Ectodermal cell (in vitro differentiated cells): Measurements from ENCODE around the gene ZBTB47.

ENCODE experiments used
- H3K27ac ChIP-seq: 2 replicates; pipeline ENCODE4 v1.7.0; 2013; ENCODE audit warnings: mild to moderate bottlenecking, low read depth, low read length; ENCODE audit not compliant: insufficient read depth, poor library complexity, severe bottlenecking
- H3K27me3 ChIP-seq: 2 replicates; pipeline ENCODE4 v1.7.0; 2013; ENCODE audit warnings: mild to moderate bottlenecking, low read length; ENCODE audit not compliant: insufficient read depth, control insufficient read depth, poor library complexity, severe bottlenecking
- H3K36me3 ChIP-seq: one replicate; pipeline ENCODE4 v1.7.0; 2013; ENCODE audit warnings: low read length; ENCODE audit not compliant: control insufficient read depth, insufficient read depth
- H3K4me1 ChIP-seq: one replicate; pipeline ENCODE4 v1.7.0; 2013; ENCODE audit warnings: low read length; ENCODE audit not compliant: control insufficient read depth, insufficient read depth
- H3K4me3 ChIP-seq: 2 replicates; pipeline ENCODE4 v1.7.0; 2013; ENCODE audit warnings: low read depth, low read length, control low read depth; ENCODE audit not compliant: insufficient read depth
- H3K9me3 ChIP-seq: 2 replicates; pipeline ENCODE4 v1.7.0; 2013; ENCODE audit warnings: mild to moderate bottlenecking, low read length, moderate library complexity; ENCODE audit not compliant: control insufficient read depth
- WGBS, 2 experiments: methylation state at CpG; one replicate each; pipeline ENCODE4 v1.1.7; 2013; ENCODE audit warnings: missing lambda C conversion rate in 2 of 2; 5-methylcytosine and 5-hydroxymethylcytosine counted together

The ZBTB47 gene

DNA sequence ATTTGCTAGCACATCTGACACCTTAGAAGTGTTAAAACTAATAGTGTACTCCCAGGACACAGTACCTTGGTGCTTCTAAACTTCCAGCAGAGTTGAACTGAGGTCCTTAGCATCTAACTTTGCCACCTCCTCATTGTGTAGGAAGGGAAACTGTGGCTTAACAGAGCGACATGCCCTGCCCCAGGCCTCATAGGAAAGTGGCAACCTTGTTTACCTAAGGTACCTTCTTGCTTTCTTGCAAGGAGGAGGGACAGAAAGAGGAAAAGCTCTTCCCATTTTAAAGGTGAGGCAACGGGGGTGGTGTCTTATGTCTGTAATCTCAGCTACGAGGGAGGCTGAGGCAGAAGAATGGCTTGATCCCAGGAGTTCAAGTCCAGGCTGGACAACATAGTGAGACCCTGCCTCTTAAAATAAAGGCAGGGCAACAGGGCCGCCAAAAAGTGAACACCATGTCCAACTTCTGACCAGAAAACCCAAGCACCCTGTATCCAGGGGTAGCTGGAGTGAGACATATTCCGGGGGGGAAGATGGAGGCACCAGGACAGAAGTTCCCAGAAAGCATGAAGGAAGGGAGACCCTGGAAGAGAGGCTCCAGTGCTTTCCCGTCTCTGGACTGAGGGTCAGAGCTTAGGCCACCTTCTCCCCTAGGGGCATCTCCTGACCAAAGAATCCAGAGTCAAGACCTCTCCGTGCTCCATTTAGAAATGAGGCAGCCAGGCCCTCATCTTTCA is 31.3 kb downstream of the ZBTB47 start:
- no peak overlapping the region for H3K27ac ChIP-seq
- no peaks in the 10 kb centered on the region for H3K36me3 ChIP-seq
- no peaks in the 10 kb centered on the region for H3K27me3 ChIP-seq
- no peak overlapping the region for H3K4me3 ChIP-seq
- H3K9me3 ChIP-seq, result no peaks in the 10 kb centered on the region
- H3K4me1 ChIP-seq, result peaks cover 6% of the 10 kb centered on the region
- WGBS, 2 experiments, result 92 to 94% methylated on average over 7 of the region's 7 CpGs

DNA sequence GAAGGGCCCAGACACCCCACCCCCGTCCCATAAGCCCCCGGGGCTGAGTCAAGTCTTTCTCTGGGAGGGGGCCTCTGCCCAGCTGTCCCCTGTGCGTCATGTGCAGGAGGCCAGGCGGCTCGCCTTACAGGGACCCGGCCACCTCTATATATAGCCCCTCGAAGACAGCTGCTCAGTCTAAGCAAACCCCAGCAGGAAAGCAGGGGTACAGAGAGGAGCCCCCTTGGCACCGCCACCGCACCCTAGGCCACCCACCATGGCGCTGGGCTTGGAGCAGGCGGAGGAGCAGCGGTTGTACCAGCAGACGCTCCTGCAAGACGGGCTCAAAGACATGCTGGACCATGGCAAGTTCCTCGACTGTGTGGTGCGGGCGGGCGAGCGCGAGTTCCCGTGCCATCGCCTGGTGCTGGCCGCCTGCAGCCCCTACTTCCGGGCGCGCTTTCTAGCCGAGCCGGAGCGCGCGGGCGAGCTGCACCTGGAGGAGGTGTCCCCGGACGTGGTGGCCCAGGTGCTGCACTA is 31.9 kb downstream of the ZBTB47 start, which contains the start of gene KLHL40:
Gene KLHL40, plus strand, starts transcription at position 175 of the 519 bp plus-strand sequence. Its CDS starts 82 bp downstream, at position 257.
- Histone ChIP-seq H3K27me3 (no peaks in the 10 kb centered on the region), H3K4me1 (peaks cover 8% of the 10 kb centered on the region), H3K36me3 (no peaks in the 10 kb centered on the region), H3K9me3 (no peaks in the 10 kb centered on the region), H3K4me3 (no peak within 1 kb of the TSS), H3K27ac (no peak within 1 kb of the TSS)
- WGBS, 2 experiments, result 94 to 95% methylated on average over 34 of the region's 34 CpGs

DNA sequence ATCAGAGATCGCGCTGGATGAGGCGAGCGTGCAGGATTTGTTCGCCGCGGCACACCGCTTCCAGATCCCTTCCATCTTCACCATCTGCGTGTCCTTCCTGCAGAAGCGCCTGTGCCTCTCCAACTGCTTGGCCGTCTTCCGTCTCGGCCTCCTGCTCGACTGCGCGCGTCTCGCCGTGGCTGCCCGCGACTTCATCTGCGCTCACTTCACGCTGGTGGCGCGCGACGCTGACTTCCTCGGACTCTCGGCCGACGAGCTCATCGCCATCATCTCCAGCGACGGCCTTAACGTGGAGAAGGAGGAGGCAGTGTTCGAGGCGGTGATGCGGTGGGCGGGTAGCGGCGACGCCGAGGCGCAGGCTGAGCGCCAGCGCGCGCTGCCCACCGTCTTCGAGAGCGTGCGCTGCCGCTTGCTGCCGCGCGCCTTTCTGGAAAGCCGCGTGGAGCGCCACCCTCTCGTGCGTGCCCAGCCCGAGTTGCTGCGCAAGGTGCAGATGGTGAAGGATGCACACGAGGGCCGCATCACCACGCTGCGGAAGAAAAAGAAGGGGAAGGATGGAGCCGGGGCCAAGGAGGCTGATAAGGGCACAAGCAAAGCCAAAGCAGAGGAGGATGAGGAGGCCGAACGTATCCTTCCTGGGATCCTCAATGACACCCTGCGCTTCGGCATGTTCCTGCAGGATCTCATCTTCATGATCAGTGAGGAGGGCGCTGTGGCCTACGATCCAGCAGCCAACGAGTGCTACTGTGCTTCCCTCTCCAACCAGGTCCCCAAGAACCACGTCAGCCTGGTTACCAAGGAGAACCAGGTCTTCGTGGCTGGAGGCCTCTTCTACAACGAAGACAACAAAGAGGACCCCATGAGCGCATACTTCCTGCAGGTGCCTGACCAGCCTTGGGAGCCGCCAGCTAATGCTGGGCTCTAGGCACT is 32.7 kb downstream of the ZBTB47 start:
- Histone ChIP-seq H3K27ac (no peak overlapping the region), H3K36me3 (no peaks in the 10 kb centered on the region), H3K4me3 (no peak overlapping the region), H3K27me3 (no peaks in the 10 kb centered on the region), H3K9me3 (no peaks in the 10 kb centered on the region), H3K4me1 (peaks cover 8% of the 10 kb centered on the region)
- WGBS, 2 experiments, result 95% methylated on average over 80 of the region's 80 CpGs

DNA sequence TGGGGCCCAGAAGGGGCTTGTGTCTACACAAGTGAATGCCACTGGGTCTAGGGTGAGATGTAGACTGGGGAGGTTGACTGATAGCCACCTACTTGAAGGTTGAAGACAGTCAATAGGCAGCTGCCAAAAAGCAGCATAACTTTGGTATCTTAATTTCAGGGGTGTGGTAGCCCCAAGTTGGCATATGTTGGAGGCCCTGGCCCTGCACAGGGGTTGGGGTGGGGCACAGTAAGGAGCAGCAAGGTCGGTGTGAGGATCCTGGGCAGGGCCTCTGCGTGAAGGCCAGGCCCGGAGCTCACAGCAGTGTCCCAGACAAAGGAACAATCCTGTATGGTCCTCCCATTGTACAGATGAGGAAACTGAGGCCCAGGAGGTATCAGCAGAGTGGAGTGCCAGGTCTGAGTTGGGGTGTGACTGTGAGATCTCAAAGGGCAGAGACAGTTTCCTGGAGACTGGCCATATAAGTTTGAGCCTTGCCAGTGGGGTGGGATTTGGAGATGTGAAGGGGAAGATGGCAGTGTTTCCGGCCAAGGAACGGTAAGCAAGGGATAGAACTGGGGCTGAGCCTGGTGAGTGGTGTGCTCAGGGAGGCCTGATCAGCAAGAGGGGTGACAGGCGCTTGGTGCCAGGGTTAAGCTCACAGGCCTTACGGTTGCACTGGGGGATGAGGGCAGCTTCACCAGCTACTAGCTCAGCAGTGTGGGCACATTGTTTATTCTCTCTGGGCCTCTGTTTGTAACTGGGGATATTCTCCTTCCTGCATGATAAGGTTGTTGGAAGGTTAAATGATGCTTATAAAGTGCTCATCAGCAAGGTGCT is 33.5 kb downstream of the ZBTB47 start:
- Histone ChIP-seq H3K36me3 (no peaks in the 10 kb centered on the region), H3K4me3 (no peak overlapping the region), H3K4me1 (peaks cover 8% of the 10 kb centered on the region), H3K27ac (no peak overlapping the region), H3K9me3 (no peaks in the 10 kb centered on the region), H3K27me3 (no peaks in the 10 kb centered on the region)
- WGBS, 2 experiments, result 94% methylated on average over 7 of the region's 7 CpGs

DNA sequence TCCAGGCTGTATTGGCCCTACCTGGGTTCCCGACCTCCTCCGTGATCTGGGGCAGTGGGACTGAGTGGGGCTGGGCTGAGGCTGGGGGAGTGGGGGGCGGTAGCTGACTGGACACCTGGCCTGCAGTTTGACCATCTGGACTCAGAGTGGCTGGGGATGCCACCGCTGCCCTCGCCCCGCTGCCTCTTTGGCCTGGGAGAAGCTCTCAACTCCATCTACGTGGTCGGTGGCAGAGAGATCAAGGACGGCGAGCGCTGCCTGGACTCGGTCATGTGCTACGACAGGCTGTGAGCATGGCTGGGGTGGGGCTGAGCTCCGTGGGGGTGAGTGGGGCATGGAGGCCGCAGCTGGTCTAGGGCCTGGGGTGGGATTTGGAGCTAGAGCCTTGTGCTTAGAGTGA is 34.5 kb downstream of the ZBTB47 start:
- no peaks in the 10 kb centered on the region for H3K9me3 ChIP-seq
- WGBS, 2 experiments, result 96% methylated on average over 15 of the region's 15 CpGs
- H3K4me1 ChIP-seq, result peaks cover 8% of the 10 kb centered on the region
- H3K4me3 ChIP-seq, result no peak overlapping the region
- no peak overlapping the region for H3K27ac ChIP-seq
- no peaks in the 10 kb centered on the region for H3K36me3 ChIP-seq
- H3K27me3 ChIP-seq, result no peaks in the 10 kb centered on the region

DNA sequence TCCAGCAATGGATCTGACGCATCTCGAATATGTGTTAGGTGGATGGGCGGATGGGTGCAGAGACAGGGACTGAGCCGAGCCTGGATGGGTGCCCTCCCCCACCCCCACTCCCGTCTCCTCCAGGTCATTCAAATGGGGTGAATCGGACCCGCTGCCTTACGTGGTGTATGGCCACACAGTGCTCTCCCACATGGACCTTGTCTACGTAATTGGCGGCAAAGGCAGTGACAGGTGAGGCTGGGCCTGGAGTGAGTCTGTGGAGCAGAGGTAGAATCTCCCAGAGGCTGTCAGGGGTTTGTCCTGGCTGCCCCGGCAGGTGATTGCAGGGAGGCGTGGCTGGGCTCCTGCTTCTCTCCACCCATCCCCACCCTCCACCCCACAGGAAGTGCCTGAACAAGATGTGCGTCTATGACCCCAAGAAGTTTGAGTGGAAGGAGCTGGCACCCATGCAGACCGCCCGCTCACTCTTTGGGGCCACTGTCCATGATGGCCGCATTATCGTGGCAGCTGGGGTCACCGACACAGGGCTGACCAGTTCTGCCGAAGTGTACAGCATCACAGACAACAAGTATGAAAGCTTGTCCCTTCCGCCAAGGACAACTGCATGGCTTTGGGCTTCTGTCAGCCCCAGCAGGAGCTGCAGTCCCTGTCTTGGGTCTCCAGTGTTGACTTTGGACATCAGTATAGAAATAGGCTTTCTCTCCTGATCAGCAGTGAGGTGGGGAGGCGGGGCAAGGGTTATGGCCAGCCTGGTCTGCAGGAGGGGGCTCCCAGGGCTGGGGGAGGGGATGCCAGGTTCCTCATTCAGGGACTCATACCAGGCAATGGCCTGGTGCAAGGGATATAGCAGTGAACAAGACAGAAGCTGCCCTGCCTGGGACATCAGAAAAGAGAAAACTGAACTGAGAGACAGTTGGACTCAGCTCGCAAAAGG is 35.3 kb downstream of the ZBTB47 start:
- 93 to 94% methylated on average over 22 of the region's 22 CpGs for WGBS, 2 experiments
- H3K4me1 ChIP-seq, result peaks cover 8% of the 10 kb centered on the region
- H3K27ac ChIP-seq, result no peak overlapping the region
- H3K4me3 ChIP-seq, result no peak overlapping the region
- H3K36me3 ChIP-seq, result no peaks in the 10 kb centered on the region
- H3K27me3 ChIP-seq, result no peaks in the 10 kb centered on the region
- no peaks in the 10 kb centered on the region for H3K9me3 ChIP-seq

DNA sequence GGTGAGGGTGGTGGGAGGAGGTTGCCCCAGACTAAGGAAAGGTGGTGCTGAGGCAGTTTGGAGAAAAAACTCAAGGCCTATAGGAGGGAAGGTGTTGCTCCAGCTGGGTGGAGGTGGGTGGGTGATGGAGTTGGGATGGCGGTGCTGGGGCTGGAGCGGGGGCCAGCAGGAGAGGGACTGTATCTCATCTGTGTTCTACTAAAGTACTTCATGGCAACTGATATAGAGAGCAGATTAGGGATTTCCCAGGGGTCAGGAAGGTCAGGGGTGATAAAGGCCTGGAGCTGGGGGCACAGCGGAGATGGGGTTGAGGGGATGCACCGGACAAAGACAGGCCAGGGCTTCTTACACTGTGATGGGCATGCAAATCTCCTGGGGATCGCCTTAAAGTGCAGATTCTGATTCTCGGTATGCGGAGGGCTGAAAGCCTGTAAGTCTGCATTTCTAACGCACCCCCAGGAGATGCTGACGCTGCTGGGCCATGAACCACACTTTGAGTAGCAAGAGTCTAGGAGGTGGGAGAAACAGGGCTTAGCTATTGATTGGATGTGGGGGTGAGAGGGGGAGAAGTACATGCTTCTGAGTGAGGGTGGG is 36.0 kb downstream of the ZBTB47 start:
- H3K36me3 ChIP-seq, result no peaks in the 10 kb centered on the region
- peaks cover 8% of the 10 kb centered on the region for H3K4me1 ChIP-seq
- no peaks in the 10 kb centered on the region for H3K27me3 ChIP-seq
- H3K27ac ChIP-seq, result no peak overlapping the region
- H3K4me3 ChIP-seq, result no peak overlapping the region
- H3K9me3 ChIP-seq, result no peaks in the 10 kb centered on the region
- 58 to 61% methylated on average over 9 of the region's 9 CpGs for WGBS, 2 experiments

DNA sequence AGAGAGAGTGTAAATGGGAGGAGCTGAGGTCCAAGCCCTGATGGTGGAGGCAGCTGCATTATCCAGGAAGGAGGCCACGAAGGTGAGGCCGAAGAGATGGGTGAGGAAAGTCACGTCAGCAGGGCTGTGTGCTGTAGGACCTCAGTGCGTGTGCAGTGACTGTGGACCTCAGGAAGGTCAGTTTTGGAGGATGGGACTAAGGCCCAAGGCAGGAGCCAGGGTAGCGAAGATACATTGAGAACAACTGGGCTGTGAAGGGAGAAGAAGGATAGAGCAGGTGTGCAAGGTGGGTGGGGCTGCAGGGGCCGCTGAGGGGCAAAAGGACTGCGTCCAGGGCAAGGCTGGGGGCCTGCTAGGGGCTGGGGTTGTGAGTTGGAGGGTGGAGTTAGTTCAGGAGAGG is 36.7 kb downstream of the ZBTB47 start:
- H3K4me1 ChIP-seq, result peaks cover 8% of the 10 kb centered on the region
- H3K36me3 ChIP-seq, result no peaks in the 10 kb centered on the region
- 93 to 95% methylated on average over 7 of the region's 7 CpGs for WGBS, 2 experiments
- no peak overlapping the region for H3K27ac ChIP-seq
- no peak overlapping the region for H3K4me3 ChIP-seq
- H3K9me3 ChIP-seq, result no peaks in the 10 kb centered on the region
- no peaks in the 10 kb centered on the region for H3K27me3 ChIP-seq
